HG02588 (cell line): ENCODE data around the gene CREB5.

Experiments
- ATAC-seq: cut with Tn5 transposase; IDR thresholded peaks from one replicate; pipeline ENCODE4 v1.9.1; 2021; ENCODE audit warnings: mild to moderate bottlenecking, moderate library complexity; ENCODE audit not compliant: unreplicated experiment

The CREB5 gene

GRCh38 chr7:28700790-28701203 is 288.5 kb downstream of the CREB5 start:
- ATAC-seq, result no peak

GRCh38 chr7:28701731-28702130 is 289.4 kb downstream of the CREB5 start:
- ATAC-seq, result no peak

DNA sequence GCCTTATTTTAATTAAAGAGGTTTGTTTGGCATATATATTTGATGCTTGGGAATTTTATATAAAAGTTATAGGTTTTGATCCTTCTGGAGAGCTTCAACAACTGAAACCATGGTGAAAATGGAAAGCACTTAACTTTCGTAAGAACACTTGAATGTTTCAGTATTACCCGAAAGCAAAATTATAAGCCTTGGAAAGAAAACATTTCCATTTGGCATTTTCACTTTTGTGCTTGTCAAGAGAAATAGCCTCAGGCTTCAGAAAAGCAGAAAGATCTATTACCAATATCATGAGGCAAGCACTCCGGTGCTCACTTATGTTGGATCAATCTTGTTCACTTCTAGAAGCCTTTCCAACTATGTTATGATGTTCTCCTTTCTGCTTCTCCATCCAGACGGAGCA is 289.9 kb downstream of the CREB5 start:
- ATAC-seq, result no peak

DNA sequence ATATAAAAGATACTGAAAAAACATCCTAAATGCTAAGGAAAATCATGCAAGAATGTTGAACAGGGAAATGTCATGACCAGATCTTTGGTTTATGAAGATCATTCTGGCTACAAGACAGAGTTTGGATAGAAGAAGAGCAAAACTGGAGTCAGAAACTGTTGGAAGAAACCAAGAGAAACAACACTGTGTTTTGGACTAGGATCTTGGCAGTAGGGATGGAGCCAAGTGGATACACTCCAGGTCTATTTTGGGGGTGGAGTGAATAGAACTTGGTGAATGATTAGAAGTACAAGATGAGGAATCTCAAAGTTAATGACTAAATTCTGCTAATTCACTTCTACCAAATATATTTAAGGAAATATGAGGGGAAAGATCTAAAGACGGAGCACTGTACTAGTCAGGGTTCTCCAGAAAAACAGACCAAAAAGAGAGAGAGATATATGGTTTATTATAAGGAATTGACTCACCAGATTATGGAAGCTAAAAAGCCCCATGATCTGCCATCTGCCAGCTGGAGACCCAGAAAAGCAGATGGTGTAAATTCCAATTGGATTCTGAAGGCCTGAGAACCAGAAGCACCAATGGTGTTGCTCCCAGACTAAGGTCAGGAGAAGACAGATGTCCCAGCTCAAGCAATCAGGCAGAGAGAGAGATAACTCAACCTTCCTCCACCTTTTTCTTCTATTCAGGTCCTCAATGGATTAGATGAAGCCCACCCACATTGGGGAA is 290.9 kb downstream of the CREB5 start:
- ATAC-seq, result no peak

GRCh38 chr7:28704706-28705105 is 292.4 kb downstream of the CREB5 start:
- no peak for ATAC-seq

DNA sequence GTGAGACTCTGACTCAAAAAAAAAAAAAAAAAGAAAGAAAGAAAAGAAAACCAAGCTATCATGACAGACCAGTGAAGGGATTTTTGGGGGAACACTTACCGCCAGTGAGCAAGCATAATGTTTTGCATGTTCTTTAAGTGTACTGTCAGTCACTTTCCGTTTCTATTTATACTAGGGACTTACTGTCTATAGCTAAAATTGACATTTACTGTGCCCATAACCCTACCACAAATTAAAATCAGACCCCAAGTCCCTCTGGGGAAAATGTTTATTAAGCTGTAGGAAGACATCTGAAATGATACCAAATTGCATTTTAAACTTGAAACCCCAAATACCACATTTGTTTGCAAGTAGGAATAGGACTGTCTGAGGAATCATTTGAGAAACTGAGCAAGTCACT is 293.0 kb downstream of the CREB5 start:
- peak; percentile 78 for ATAC-seq

DNA sequence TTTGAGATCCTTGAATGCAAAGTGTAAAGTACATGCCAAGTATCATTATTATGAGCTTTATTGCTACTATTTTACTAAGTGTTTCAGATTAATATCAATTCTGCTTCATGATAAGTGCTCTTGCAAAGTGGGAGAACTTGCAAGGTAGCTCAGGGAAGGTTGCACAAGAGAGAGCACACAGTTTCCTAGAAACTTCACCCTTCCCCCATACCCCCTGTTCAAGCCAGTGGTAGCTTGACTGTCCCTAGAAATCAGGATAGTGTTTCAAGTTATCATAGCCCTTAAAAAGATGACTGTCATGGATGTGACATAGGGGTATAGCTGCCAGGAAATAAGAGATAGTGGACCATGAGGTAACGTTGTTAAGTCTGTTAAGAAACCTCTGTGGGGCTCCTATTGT is 294.3 kb downstream of the CREB5 start:
- ATAC-seq, result no peak

GRCh38 chr7:28707291-28707690 is 295.0 kb downstream of the CREB5 start:
- no peak for ATAC-seq

DNA sequence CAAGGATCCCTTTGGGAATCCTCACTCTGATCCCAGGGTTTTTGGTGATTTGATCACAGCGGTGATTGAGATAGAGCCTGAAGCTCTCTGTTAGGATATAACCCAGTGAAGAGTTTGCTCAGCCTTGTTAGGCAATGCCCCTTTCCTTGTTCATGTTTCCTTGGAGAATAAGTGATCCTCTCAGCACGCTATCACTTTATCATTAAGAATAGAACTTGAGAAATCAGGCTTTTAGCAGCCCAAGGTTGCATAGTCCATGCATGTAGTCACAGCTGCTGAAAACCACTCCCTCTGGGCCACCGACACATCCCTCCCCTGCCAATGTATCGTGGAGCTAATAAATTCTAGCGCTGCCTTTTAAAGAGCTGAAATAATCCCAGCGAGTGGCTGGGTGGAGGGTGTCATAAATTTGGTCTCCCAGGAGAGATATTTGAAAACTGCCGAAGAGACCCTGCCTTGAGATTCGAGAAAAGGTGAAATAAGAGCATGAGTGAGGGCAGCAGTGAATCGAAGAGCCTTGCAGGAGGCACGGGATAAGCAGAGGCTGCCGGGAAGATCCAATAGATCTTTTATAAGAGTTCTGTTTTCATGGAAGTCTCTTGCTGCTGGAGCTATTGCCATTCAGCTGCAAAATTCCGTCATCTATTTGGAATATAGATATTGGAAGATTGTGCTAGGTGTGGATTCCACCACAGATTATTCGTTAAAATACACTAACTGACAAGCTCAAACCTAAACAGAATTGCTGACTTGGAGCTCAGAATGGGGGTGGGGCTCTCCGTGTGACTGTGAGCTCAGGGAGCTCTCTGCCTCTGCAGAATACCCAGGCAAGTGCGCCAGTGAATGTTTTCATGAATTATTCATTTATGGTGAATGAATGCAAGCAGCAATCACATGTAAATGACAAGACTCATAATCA is 296.0 kb downstream of the CREB5 start:
- no peak for ATAC-seq

- ATAC-seq, result no peak
Measured at GRCh38 chr7:28709748-28710147, 297.4 kb downstream of the CREB5 start.

DNA sequence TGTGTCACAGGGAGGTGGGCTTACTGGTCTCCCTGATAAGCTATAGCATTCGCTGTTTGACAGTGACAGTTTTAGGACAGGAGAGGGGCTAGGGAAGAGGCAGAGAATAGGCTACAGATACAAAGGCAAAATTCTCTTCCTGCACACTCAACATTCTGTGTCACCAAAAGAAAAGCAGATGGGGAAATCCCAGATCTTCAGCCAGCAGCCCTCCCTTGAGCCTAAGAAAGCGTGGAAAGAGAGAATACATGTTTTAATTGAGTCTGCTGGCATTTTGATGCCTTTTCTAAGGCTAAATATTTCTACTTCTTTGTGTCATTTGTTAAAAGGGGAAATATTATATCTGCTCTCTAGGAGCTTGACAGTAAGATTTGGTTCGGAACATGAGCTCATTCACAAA is 298.8 kb downstream of the CREB5 start:
- ATAC-seq, result no peak

DNA sequence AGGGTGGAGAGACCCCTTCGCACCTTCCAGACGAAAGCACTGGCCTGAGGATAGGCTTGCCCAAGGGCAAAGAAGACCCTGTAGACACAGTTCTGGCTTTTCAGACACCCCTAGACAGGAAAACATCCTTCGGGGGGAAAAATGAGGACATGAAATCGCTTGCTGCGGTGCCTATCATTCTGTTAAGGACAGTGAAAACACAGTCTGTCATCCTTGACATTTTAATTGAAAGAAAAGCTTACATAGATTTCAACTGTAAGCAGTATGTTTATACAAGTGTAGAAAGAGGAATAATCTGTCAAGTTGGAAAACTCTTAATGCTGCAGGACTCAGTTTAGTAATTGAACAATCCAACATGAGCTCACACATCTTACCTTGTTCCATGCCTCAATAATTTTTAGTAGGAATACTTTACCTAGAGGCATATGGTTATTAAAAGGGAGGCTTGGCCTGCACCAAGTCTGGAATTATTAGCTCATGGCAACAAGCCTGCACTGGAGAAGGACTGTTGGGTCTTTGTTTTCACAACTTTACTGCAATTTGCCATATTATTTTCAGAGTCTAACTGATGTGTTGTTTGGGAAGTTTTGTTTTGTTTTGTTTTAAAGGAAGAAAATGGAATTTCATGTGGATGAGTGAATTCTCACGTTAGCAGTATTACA is 302.3 kb downstream of the CREB5 start:
- ATAC-seq, result no peak

DNA sequence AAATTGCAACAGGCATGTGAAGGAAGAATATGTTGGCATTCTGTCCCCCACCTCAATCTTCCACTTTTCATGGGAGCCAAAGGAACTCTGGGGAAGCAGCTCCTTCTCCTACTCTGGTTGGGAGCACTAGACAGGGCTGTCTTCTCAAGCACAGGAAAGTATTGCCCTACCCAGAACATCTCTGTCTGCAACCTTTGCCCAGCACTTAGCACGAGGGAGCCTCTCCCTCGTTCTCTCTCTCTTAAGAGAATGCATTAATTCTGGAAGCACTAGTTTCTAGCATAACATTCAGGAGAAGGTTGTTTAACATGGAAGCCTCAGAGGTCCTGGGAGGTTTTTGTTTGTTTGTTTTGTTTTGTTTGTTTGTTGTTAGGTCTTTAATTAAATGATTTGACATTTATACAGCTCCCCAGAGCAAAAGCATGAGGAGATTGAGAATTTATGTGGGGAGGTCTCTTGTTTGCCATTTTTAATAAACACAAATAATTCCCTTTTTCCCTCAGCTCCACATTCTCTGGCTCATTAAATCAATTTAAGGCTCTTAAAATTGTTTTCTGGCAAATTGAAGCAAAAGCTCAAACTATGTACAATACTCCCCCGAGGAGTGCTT is 305.2 kb downstream of the CREB5 start:
- no peak for ATAC-seq

DNA sequence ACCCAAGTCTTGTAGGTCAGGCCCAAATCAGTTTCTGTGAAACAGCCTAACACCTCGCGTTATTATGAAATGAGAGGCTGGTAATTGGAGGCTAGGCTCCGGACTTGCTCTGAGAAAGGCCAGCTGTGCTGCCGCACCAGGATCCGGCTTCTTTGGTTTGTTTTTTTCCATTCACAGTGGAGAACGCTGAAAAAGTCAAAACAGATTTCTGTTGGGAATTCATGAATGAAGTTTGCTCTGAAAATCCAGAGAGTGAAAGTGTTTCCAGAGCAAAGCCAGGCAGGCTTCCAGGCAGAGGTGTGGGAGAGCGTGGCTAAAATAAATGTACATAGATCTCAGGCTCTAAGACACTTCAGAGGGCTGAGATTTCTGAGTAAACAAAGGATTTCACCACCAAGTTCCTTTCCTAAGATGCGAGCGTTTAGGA is 305.8 kb downstream of the CREB5 start:
- no peak for ATAC-seq

GRCh38 chr7:28718545-28718944 is 306.2 kb downstream of the CREB5 start:
- no peak for ATAC-seq

DNA sequence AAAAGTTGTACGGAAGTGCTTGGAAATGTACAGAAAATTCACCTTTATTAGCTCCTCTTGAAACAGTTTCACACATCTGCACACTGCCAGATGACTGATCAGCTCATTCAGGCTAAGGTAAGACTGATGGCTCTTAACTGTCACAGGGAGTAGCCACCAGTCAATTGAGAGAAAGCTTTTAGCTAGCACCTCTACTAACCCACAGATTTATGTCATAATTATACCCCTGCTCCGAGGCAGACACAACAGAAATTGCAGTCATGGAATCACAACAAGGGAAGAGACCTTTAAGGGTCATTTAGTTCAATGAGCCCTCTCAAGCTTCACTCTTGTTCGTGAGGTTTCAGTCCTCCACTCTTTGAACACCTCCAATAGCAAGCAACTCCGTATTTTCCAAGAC is 310.4 kb downstream of the CREB5 start:
- no peak for ATAC-seq

DNA sequence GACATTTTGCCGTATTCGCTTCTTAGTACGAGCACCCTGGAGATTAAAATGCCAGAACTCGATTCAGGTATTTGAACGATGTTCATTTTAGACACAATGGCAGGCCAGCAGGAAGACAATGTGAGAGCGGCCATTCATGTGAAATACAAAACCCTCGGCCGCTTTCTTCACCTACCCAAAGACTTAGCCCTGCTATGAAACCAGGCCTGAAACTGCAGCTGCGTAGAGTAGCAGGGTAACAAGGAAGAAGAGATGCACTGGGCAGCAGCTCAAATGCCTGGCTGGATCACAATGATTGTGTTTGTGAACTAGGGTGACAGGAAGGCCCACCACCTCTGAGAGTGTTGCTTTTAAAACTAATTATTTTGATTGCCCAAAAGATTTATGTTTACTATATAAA is 311.0 kb downstream of the CREB5 start:
- no peak for ATAC-seq

- no peak for ATAC-seq
Measured at GRCh38 chr7:28724563-28724962, 312.2 kb downstream of the CREB5 start.

DNA sequence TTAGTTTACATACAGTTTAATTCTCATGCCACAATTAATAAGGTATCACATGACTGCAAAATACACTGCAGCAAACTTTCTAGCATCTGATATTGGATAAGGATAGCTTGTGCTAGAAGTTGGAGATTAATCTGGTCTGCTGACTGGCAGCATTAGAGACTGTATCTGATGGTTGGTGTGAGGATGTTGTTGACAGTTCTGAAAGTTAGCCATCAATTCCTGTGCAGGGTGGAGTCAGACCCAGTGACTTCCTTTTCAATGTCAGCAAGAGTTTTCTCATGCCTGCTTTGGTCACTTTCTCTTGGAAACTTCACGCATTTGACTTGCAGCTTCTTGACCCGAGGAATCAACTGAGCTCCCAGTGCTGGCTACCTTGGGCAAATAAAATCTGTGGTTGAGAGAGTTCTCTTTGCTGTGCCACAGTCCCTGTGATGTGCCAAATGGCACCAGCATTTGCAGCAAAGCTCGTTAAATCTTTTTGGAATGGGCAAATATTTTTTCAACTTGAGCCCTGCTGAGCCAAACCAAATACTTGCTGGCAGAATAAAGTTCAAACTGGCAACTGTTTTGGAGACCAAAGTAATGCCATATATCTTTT is 312.8 kb downstream of the CREB5 start:
- ATAC-seq, result no peak

GRCh38 chr7:28725911-28726310 is 313.6 kb downstream of the CREB5 start:
- no peak for ATAC-seq

DNA sequence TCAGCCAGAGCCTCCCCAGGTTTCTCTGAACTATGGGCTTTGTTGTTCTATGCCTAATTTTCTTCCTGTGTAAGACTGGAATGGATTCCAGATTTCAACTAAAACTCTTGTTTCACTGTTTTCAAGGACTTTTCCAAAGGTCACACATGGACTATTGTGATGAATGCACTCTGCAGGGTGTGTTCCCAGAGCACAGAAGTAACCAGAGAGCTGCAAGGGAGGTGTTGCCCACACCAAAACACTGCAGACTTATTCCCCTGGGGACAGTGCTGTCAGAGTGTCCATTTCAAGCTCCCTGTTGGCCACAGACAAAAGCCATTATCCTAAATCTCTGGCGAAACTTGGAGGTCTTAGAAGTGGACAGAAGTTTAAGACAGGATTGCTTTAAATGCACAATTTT is 314.2 kb downstream of the CREB5 start:
- no peak for ATAC-seq
